Measurements from ENCODE around the gene OSBPL6. TPM values are rescaled to one million over a fixed set of nuclear protein-coding genes. Genes with fewer than 3 reads are reported as not detected.

Gene OSBPL6
- polyA plus RNA-seq, 1 donor from 2014 or later: 12.8 TPM

GRCh38 chr2:178230396-178230795 is 36.1 kb downstream of the OSBPL6 start:
- H3K9me2 ChIP-seq (ENCODE audit: insufficient read depth, low read length): no peaks in the 10 kb centered on the region
- TF ChIP-seq MXI1 (conservative IDR thresholded peaks at IDR 0.05; ENCODE audit: poor library complexity, severe bottlenecking) (no peak), POLR2AphosphoS5 (IDR thresholded peaks at IDR 0.05) (no peak), TAF1 (IDR thresholded peaks at IDR 0.05; ENCODE audit: low read depth) (no peak), SMC3 (conservative IDR thresholded peaks at IDR 0.05; ENCODE audit: poor library complexity) (no peak), RAD21 (conservative IDR thresholded peaks at IDR 0.05) (no peak), REST (IDR thresholded peaks at IDR 0.05; ENCODE audit: borderline replicate concordance) (no peak)

GRCh38 chr2:178233428-178233827 is 39.1 kb downstream of the OSBPL6 start:
- no peak for TF ChIP-seq EZH2 (IDR thresholded peaks at IDR 0.05; ENCODE audit: borderline replicate concordance, insufficient read depth, low read length, poor library complexity, severe bottlenecking)
- no peak for TF ChIP-seq MXI1 (conservative IDR thresholded peaks at IDR 0.05; ENCODE audit: poor library complexity, severe bottlenecking)
- no peak for TF ChIP-seq EP300 (conservative IDR thresholded peaks at IDR 0.05; ENCODE audit: poor library complexity, severe bottlenecking)
- TF ChIP-seq POLR2AphosphoS5 (IDR thresholded peaks at IDR 0.05): no peak
- TF ChIP-seq RAD21 (conservative IDR thresholded peaks at IDR 0.05): no peak
- TF ChIP-seq CTCF (IDR thresholded peaks at IDR 0.05; ENCODE audit: poor library complexity, severe bottlenecking): no peak
- TF ChIP-seq REST (IDR thresholded peaks at IDR 0.05; ENCODE audit: borderline replicate concordance): no peak
- no peak for TF ChIP-seq SMC3 (conservative IDR thresholded peaks at IDR 0.05; ENCODE audit: poor library complexity)
- TF ChIP-seq TAF1 (IDR thresholded peaks at IDR 0.05; ENCODE audit: low read depth): no peak
- Histone ChIP-seq H3K9me3 (ENCODE audit: low read length) (no peaks in the 10 kb centered on the region), H3K79me2 (replicated peaks; ENCODE audit: insufficient read depth, low read length) (no peaks in the 10 kb centered on the region), H3F3A (ENCODE audit: insufficient read depth, low read length, poor library complexity, severe bottlenecking) (no peaks in the 10 kb centered on the region), H2AFZ (ENCODE audit: low read depth, low read length) (no peak overlapping the region), H3K36me3 (ENCODE audit: insufficient read depth, low read length) (no peaks in the 10 kb centered on the region), H3K27me3 (ENCODE audit: insufficient read depth, low read depth, low read length) (no peaks in the 10 kb centered on the region), H3K27ac (ENCODE audit: low read length) (no peak overlapping the region), H3K4me2 (ENCODE audit: low read length) (no peak overlapping the region), H3K4me3 (ENCODE audit: low read length) (no peak overlapping the region), H3K9ac (ENCODE audit: low read length) (no peak overlapping the region), H4K20me1 (ENCODE audit: insufficient read depth) (no peaks in the 10 kb centered on the region), H3K9me2 (ENCODE audit: insufficient read depth, low read length) (no peaks in the 10 kb centered on the region)

More at GRCh38 chr2:178230396-178230795, 36.1 kb downstream of the OSBPL6 start:
- no peak overlapping the region for H3K4me2 ChIP-seq (ENCODE audit: low read length)
- H4K20me1 ChIP-seq (ENCODE audit: insufficient read depth): no peaks in the 10 kb centered on the region
- H3F3A ChIP-seq (ENCODE audit: insufficient read depth, low read length, poor library complexity, severe bottlenecking): no peaks in the 10 kb centered on the region
- no peaks in the 10 kb centered on the region for H3K27me3 ChIP-seq (ENCODE audit: insufficient read depth, low read depth, low read length)
- no peak overlapping the region for H3K4me3 ChIP-seq (ENCODE audit: low read length)
- H3K27ac ChIP-seq (ENCODE audit: low read length): no peak overlapping the region
- H3K9me3 ChIP-seq (ENCODE audit: low read length): no peaks in the 10 kb centered on the region
- H3K36me3 ChIP-seq (ENCODE audit: insufficient read depth, low read length): no peaks in the 10 kb centered on the region
- H3K79me2 ChIP-seq (replicated peaks; ENCODE audit: insufficient read depth, low read length): no peaks in the 10 kb centered on the region
- no peak overlapping the region for H3K9ac ChIP-seq (ENCODE audit: low read length)
- no peak overlapping the region for H2AFZ ChIP-seq (ENCODE audit: low read depth, low read length)
